NCI-H510A treated with DMSO at 0.1 percent for 48 hours (cell line): Measurements from ENCODE around the gene C10orf67.
"Not testable (repeated sequence)": the region's sequence is repeated elsewhere in the genome, so short reads cannot be mapped to it uniquely, and the experiment has no call there.

ENCODE experiments used
- DNase-seq: peaks from one replicate; lab custom pipeline; 2025; lab: John Stamatoyannopoulos, UW

C10orf67 gene

DNA sequence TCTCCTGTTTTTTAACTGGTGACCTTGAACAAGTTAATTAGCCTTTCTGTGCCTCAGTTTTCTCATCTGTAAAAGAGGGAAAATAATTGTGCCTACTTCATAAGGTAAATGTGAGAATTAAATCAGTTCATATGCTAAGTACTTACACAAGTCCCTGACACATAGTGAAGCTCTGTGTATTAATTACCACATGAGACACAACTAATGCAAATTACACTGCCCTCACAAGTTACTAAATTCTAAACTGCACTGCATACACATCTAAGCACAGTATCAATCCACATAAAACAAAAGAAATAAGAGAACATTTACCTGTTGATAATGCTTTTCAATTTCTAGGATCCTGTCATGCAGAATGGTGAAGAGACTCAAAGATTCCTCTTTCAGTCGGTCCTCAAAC lies 22.5 kb downstream of the C10orf67 start:
- no peak for DNase-seq

DNA sequence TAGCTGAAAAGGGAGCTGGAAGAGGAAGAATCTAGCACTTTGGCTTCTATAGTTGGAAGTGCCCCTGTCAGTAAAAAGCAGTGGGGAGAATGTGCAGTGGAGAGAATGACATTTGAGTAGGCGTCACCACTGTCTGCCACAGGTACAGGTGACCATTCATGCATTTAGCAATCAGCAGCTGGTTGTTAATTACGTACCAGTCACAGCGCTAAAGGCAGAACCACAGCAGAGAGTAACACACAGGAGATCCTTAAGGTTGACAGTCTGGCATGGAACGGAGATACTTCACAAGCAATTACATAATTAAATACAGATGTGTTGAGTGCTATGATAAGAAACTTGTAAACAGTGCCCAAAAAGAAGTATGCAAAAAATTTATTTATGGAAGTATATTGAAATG lies 24.8 kb downstream of the C10orf67 start:
- DNase-seq = no peak

DNA sequence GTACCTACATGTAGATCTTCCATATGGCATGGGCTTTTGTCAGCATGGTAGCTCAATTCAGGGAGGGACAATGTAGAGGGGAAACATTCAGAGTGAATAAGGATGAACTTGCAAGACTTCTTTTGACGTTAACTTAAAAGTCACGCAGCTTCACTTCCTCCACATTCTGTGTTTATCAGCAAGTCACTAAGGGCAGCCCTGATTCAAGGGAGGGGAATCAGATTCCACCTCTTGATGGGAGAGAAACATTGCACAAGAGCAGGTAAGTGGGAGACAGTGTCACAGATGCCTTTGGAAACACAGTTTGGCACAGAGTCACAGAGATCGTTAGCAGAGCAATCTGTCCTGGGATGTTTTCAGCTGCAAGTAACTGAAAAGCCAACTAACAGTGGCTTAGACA lies 26.2 kb downstream of the C10orf67 start:
- no peak for DNase-seq

DNA sequence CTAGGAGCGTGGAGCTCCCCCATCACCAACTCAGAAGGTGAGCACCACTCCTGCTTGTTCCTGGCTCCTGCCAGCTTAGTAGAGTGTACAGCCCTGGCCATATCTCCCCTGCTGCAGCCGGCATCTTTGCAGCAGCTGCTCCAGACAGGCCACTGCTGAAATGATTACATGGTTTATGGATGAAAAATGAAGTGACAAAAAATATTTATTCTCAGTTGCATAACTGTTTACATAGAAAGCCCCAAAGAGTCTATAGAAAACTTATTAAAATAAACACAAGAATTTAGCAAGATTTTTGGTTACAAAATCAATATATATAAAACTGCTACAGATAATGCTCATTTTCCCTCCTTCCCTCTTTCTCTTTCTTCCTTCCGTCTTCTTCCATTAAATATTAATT lies 27.2 kb downstream of the C10orf67 start:
- no peak for DNase-seq

DNA sequence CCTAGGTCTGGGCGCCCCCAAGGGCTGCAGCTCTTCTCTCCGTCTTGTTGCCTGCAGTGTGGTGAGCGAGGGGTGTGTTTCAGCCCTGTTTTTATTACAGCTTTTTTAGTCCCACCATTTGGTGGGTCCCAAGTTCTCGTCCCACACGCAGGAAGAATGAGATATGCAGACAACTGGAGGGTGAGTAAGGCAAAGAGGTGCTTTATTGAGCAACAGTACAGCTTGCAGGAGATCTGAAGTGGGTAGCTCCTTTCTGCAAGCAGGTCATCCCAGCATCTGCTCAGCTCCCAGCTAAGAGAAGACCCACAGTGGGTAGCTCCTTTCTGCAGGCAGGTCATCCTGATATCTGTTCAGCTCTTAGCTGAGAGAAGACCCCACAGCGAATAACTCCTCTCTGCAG lies 28.2 kb downstream of the C10orf67 start:
- no peak for DNase-seq

DNA sequence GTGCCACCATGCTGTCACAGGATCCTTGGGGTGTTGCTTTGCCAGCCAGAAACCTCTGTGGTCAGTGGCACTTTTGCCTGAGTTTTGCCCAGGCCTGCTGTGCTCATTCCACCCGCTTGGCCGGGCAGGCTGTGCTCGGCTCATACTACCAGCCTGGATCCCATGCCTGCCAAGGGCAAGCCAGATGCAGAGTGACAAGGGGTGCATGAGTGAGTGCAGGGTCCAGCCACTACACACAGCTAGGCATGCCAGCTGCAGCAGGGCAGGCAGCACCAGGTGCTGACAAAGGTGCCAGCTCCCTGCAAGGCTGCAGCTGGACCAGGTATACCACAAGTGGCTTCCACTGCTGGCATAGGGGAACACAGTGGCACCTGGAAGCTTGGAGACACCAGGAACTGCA lies 28.6 kb downstream of the C10orf67 start:
- no peak for DNase-seq

DNA sequence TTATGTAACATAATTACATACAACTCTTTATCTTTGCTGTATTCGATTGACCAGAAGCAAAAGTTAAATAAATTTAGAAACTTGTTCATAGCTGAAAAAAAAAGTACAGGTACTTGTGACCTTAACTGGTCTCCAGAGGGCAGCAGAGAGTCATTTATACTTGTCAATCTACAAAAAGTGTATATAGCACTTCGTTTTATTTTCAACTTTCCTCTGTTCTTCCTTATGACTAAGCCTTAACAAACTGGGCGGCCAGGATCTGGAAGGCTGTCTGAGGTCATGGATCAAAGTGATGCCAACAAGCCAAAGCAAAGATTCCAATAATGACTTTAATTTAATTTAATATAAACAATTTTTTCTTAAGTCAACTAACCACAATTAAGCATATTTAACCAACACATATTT lies 29.8 kb downstream of the C10orf67 start:
- peak; percentile 43 for DNase-seq

DNA sequence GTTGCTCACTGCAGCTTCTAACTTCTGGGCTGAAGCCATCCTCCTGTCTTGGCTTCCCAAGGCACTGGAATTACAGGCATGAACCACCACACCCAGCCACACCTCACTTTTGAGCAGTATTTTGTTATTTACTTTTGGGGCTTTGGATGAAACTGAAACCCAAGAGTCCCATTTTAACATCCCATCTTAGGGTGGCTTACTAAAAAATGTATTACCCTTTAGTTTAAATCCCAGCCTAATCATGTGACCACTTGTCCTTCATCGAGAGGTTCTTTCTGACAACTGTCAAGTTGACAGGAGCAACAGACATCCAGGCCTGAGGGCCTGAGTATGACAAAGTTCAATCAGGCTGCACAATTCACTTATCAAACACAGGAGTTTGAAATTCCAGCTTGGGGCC lies 33.6 kb downstream of the C10orf67 start:
- no peak for DNase-seq

DNA sequence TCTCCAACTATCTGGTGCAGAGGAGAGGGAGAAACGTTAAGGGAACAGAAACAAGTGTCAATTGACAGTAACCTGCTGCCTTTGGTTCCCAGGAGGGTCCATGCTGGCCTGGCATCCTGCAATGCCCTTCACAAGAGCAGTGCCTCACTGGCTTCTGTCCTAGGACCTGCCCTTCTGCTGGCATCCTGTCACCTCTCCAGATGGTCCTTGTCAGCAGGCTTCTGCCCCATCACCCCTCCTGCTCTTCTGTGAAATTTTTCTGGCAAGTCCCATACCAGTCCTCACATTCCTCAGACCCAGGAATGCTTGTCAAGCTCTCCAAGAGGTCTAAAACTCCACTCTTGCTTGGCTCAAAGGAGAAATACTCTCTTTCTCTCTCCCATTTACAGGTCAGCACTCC lies 34.2 kb downstream of the C10orf67 start:
- DNase-seq = no peak

DNA sequence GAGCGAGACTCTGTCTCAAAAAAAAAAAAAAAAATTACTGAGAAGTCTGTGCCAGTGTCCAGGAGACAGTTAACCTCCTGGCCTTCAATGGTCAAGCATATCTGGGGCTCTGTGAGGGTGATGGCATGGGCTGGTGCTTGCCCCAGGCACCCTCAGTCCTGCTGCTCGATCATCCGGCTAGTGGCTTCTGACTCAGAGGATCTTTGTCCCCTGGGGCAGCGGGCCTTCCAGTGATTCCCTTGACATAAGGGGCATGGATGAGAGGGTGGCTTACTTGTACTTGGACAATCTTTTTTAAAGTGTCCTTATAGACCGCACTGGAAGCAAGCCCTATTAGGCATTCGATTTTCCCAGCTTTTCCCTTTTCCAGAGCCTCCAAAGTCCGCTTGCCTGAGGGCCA lies 44.6 kb downstream of the C10orf67 start:
- DNase-seq = not testable (repeated sequence)

DNA sequence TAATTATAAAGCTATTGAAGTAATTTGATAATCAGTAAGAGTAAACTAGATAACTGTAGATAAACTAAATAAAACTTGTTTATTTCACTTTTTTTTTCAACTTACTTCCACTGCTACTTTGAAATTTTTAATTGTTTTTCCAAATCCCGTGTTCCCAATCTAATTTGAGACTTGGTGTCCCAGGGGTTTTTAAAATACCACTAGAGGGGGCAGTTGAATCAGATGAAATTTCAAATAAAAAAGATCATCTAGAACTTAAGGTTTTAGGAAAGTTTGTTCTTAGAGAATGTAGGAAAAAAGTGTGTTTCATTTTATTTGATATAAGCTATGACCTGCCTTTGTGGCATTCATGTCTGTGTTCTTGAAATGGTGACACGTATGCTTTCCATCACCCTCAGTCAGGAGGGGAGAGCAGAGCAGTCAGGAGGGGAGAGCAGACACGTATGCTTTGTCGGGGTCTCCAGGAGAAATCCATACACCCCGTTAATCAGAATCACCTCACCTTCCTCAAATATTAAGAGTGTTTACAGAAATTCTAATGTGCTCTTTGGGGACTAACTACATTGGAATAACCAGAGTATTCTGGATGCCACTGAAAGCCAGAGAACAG lies 49.9 kb downstream of the C10orf67 start:
- no peak for DNase-seq

DNA sequence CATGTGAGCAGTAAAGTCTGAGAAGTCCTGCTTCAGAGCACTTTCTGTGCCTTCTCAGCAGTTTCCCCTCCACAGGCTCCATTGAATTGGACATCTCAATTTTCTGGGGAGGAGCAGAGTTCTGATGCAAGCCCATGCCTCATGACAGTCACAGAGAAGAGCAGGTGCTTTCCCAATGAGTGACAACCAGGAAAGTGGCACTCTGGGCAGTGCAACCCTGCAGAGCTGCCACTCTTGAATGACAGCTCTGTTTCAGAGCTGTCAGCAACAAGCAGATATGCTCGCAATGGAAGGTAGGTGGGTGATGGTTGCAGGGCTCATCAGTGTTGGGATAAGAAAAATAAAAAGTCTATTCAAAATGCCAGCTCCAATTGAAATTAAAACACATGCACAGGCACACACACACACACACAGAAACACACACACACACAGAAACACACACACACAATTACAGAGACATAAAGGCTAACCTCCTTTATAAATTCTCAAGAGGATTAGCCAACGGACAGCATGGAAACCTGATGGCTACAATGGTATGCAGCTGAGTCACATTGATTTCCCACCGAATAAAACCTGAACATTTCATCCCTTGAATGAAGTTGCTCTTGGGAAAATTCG lies 50.5 kb downstream of the C10orf67 start:
- no peak for DNase-seq

DNA sequence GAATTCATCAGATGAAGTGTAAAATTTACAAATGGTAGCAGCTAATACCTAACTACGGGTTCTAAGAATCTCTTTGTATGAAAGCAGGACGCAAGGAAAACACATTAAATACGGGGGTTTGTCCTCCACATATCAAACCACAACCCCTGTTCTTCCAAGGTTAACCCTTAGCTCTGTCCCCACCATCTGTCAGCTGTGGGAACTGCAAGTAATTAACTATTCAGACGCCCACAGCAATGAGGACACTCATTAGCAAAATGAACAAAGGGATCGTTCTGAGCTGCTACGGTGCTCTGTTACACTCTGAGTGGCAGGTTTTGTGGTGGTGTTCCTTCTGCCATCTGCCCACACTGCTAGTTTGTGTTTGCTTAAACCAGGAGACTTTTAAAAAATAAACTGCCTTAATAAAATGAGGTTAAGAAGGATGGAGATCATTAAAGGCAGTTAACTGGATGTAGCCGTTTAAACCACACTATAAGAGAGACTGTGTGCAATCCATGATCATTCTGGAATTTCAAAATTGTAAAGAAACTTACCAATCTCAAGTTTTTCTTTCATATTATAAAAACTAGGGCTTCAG lies 51.4 kb downstream of the C10orf67 start:
- no peak for DNase-seq

DNA sequence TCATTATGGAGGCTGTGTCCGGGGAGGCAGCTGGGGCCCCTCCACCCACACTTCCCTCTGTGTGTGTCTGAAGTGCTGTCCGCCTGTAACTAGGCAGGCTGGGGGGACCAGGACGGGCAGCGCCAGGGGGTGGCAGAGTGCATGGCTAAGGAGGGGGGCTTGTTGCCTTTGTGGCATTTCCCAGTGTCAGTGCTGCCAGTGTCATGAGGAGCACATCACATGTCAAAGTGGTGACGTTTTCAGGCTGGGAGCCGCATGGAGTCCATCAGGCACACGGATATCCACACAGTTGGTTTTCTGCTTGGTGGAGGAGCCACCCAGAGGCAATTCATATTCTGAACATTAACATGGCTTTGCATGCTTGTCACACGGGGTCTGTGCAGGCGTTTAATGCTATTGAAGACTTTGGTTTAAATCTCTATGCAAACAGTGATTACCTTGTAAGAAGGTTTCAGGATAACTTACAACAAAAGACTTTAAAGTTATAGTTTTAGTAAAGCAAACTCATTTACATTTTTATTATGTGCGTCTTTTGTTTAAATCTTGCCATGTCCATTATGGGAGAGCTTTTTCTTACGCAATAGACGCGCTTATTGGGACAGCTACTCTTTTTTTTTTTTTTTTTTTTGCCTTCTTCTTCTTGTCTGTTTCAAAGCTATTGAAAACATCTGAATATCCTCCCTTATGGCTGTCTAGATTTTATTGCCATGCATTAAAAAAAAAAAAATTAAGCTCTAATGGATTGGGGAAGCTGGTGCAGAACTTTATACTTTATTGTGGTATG lies 52.9 kb downstream of the C10orf67 start:
- DNase-seq = no peak

DNA sequence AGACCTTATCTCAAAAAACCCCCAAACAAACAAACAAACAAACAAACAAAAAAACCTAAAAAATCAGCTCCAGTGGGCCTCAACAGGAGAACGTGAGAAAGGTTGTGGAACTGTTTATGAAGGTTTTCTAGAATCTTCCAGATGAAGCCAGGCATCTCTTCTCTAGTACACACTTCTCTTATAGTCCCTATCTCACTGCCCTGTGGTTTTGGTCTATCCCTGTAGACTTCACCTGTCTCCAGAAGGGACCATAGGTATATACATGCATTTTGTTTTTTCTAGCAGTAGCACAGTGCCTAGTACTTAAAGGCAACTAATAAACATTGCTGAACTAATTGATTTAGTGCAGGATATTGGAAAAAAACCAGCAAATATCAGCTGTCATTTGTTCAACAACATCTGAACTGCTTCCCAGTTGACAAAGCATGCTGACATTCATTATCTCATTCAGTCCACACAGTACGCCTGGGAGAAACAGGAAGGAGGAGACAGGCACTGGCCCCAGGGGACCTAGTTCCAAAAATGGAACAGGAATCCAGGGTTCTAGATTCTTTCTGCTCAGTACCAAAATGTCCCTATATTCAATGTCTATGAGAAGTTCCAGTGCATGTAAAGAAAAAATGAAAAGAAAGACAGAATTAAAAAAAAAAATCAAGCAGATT lies 59.8 kb downstream of the C10orf67 start:
- DNase-seq = no peak

DNA sequence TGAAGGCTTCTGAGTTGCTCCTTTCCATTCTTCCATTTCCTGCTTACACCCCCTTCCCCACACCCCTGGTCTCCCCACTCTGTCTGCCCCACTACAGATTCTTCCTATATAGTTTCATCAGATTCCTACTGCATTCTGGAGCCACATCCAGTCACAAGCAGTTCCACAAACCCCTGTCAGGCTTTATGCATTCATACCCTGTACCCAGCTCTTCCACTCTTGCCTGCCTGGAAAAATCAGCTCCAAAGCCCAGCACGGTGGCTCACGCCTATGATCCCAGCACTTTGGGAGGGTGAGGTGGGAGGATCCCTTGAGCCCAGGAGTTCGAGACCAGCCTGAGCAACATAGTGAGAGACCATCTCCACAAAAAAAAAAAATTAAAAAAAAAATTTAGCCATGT lies 60.4 kb downstream of the C10orf67 start:
- DNase-seq = no peak

DNA sequence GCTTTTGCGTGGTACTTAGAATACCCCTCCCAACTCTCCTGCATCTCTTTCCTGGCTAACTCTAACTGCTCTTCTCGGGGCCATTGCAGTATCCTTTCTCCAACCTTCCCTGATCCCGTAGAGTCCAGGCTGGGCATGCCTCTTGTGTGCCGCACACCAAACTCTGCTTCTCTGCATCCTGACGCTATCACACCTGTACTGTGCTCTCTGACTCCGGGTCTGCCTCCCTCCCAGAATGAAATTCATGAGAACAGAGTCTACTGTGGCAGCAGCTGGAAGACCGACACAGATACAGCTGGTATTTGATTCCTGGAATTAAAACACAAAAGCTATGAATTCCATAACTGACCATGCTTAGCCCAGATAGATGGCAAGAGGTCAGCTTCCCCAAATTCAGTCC lies 60.9 kb downstream of the C10orf67 start:
- DNase-seq = no peak

DNA sequence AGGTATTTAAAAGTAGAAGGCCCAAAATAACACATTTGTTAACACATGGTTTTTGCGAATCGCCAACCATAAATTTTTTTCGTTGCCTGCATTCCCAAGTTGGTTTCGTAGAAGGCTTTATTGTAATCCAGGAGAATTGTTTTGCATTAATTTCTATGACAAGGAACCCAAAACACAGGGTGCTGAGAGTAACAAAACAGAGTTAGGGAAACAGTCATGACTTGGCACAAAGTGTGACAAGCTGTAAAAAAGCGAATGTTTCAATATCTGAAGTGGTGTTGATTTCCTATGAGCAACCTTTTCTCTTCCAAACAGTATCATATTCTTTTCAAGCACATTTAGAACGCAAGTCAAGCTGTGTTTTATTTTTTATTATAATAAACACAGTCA lies 63.6 kb downstream of the C10orf67 start:
- DNase-seq = no peak

DNA sequence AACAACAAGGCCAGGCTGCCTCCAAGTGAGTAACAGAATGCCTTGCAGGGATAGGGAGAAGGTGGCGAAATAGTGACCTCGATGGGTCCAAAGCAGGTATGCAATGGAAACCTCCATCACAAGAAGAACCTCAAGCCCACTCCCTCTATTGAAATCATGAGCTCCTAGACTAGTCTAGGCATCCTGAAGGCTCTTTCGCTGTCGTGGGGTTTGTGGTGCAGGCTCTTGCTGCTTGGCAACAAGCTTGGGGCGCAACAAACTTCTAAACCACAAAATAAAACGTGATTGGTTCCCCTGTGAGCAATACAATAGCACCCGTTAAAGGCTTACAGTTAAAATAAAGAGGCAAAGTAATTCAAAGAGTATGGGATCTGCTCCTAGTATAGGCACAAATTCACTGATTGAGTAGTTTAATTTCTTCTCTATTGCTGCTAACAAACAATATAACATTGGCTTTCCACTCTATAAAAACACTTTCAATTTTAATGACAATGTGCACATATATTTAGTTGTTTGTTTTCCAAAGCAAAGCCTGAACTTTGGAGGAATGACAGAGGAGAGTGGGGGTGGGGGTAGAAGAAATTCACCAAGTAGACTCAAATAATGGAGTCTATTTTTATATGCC lies 64.1 kb downstream of the C10orf67 start:
- no peak for DNase-seq

DNA sequence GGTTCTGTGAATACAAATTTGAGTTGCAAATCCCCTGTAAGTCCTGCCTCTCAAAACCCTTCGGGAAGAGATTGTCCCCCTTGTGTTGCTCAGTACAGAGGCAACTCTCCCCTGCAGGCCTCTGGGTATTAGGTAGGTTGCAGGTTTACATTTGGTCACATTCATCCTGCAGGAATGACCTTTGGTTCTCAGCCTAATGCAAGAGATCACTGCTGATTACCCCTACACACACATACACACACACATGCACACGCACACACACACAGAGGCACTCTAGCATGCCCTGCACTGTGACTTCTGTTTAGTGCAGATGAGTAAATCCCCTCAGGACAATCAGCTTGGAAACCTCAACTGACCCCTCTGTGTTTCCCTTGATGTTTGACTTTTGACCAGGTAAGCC lies 69.2 kb downstream of the C10orf67 start:
- no peak for DNase-seq

DNA sequence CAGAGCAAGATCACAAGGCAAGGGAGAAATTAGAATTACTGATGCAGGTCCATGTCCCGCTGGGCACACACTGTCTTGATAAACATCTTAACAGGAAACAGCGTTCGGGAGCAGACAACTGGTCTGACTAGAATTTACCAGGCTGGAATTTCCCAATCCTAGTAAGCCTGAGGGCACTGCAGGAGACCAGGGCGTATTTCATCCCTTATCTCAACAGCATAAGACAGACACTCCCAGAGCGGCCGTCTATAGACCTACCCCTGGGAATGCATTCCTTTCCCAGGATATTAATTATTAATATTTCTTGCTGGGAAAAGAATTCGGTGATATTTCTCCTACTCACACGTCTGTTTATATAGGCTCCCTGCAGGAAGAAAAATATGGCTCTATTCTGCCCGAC lies 70.4 kb downstream of the C10orf67 start:
- not testable (repeated sequence) for DNase-seq

DNA sequence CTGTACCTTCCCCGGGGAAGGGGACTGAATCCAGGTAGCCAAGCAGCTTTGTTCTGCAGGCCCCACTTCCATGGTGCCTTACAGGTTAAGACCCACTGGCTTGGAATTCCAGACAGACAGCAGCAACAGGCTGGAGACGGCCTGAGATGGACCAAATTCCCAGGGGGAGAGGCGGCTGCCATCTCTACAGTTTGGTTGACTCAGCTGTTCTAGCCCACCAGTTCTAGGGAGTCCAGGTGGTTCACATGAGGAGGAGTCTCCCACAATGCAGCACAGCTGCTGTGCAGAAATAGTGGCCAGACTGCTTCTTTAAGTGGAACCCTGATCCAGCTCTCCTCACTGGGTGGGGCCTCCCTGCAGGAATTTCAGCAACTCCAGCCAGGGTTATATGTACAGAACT lies 74.1 kb downstream of the C10orf67 start:
- DNase-seq = no peak
